GM18526 (cell line): Measurements from ENCODE around the gene AKAP12.

ENCODE experiments used
- POLR2A ChIP-seq: IDR thresholded peaks from 3 replicates; pipeline ENCODE4 v1.6.1; 2011; ENCODE audit not compliant: insufficient read length; ENCODE audit errors: extremely low read depth

AKAP12 gene

DNA sequence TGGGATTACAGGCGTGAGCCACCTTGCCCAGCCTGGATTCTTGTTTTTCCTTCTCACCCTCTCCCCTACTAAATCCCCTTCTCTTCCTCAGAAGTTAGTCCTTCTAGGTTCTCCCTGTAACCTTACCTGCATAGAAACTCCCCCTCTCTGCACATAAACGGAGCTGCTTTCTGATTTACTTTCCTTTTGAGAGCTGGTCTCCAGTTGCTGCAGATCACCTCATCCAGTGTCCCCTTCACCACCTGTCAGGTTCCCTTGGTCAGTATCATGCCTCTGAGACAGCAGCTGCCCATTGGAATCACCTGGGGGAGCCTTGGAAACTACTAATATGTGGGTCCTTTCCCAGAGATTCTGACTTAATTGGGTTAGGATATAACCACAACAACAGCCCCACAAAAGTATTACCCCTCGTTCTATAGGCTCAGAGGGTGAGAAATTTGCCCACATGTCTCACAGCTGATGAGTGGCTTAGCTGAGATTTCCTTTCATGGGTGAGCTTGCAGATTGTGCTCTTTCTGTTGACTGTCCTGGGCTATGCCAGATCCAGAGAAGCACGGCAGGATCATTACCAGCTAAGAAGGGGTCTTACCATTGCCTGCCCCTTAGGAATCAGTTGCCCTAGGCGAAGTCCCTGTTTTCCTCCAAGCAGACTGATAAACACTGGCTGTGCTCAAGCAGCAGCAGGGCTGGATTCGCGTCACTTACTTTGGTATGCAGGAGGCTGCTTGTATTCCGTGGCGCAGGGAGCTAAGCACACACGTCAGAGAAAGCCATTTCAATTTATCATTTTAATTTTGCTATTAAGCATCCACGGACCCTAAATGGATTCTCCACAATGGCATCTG lies 51.3 kb downstream of the AKAP12 start:
- TF ChIP-seq POLR2A, result no peak

- TF ChIP-seq POLR2A, result no peak
Observed at GRCh38 chr6:151291722-151292059, 51.9 kb downstream of the AKAP12 start.

DNA sequence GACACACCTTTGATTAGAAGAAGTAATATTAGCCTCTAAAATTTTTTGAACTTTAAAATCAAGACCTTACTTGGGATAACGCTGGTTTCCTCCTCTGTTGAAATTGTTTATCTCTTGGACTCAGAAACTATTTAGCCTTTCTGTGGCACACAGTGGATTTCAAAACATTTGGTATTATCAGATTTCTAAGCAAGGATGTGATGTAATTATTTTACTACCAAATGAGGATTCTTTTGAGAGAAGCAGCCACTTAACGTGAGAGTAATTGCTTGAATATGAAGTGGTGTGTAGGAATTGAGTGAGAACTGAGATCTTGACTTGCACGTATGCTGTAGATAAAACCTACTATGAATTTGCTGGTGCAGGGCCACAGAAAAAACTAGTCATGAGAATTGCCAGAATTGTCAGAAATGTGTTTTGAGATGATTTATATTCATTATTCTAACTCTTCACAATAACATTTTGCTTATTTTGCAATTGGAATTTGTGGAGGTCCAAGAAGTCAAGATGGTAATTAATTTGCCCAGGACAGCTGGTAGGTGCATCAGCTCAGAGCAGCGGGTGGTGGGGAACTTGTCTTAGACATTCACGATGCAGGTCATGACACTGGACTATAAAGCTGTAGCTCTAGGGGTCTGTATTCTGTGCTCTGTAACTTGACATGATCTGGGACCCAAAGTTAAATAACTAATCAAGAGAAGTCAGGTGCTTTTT lies 53.4 kb downstream of the AKAP12 start:
- no peak for TF ChIP-seq POLR2A

- TF ChIP-seq POLR2A, result no peak
Observed at GRCh38 chr6:151293688-151294016, 53.9 kb downstream of the AKAP12 start.

GRCh38 chr6:151294561-151295101 lies 54.9 kb downstream of the AKAP12 start:
- TF ChIP-seq POLR2A, result no peak

DNA sequence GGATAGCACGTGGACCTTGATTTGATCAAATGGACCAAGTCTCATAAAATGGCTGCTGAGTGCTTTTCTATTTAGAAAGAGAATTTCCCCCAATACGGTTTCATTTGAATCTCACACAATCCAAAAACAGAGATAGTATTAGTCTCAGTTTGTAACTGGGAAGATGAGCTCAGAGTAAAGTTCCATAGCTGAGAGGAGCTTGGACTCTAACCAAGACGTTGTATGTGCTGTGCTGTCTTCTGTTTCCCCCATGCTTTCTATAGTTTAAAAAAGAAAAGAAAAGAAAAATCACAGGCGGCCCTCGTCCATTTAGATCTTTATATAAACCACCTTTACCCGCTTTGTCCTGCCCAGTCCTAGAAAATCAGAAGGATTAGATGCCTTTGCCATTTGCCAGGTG lies 58.1 kb downstream of the AKAP12 start:
- TF ChIP-seq POLR2A, result no peak

DNA sequence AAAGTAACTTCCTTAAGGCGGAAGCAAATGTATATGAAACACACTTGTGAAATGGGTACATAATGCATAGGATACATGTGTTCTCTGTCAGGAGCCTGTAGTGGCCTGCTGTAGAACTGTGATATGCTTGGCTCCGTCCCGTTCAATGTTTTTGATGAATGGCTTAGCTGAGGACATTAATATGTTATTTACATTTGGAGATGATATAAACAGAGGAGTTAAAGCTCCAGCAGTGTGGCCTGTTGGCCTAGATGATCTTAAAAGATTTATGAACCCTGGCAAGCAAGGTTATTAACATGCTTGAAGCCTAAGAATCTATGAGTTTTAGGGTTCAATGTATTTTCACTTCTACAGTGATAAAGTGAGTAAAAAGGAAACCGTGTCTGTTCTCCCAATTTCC lies 59.2 kb downstream of the AKAP12 start:
- no peak for TF ChIP-seq POLR2A

DNA sequence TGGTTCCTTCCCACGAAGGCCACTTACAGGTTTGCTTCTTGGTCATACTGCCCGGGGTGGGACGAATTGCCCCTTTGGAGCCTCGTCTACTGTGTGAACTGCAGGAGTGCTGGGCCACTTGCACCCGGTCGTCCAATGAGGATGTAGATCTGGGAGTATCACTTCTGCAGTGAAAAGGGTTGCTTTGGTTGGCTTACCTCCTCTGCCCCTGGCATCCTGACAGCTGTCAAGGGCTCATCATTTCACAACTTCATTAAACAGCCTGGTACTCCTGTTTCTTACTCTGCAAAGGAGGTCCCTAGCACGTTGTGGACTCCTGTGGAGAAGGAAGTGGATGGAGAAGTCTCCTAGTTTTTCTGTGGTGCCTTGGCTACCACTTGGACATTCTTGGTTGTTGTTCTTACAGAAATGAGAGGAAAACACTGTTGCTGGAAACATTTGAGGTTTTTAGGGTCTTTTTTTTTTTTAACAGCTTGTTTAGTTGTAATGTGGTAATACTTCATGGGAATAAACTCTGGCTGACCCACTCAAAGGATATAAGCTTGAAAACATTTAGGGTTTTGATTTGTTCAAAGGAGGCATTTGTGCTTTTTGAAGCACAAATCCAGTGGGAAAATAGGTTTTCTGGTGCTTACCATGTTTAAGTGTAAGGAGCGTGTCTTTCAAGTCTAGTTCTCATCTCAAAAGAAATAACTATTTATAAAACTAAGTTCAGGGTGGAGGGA lies 60.7 kb downstream of the AKAP12 start:
- no peak for TF ChIP-seq POLR2A

- no peak for TF ChIP-seq POLR2A
Observed at GRCh38 chr6:151301547-151301946, 61.8 kb downstream of the AKAP12 start.

DNA sequence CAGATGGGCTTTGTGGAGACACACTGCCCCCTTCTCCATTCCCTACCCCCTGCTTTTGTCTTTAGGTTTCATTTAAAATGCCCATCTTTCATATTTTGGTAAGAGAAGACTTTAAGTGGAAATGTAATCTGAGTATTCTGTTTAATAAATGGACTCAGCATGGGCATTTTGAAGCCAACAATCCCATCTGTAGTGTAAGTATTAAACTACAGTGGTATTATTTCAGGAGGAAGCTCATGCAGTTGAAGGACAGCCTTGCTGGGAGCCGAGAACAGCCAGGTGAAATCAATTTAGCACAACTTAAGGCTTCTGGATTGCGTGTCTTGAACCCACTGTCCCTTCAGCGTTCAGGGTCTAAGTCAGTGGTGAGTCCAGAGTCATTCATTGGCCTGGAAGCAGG lies 63.5 kb downstream of the AKAP12 start:
- TF ChIP-seq POLR2A, result no peak

GRCh38 chr6:151306269-151306783 lies 66.6 kb downstream of the AKAP12 start:
- TF ChIP-seq POLR2A, result no peak

DNA sequence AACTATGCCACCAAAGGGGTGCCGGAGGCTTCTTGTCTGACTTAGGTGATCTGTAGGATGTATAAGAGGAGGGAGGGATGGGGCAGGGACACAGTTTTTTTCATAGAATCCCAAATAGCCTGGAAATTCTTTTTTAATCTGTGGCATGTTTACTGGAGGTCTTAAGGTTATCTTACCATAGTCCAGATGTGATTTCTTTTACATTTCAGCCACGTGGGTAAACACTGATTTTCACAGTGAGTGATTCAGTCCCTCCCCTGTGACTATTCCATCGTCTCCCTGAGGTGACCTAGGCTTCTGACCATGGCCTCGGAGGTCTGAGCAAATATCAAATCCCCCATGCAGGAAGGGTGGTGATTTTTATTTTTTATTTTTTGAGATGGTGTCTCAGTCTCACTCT lies 67.7 kb downstream of the AKAP12 start:
- TF ChIP-seq POLR2A, result no peak

- no peak for TF ChIP-seq POLR2A
Observed at GRCh38 chr6:151309619-151310018, 69.9 kb downstream of the AKAP12 start.

DNA sequence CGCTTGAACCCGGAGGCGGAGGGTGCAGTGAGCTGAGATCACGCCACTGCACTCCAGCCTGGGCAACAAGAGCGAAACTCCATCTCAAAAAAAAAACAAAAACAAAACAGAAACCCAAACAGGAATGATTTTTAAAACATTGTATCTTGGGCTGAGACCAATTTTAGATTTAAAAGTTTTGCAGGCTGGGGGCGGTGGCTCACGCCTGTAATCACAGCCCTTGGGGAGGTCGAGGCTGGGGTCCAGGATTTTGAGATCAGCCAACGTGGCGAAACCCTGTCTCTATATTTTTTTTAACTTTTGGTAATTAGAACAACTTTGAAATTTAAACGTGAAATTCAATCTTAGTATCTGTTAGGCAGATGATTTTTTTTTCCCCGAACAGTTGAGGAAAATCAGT lies 70.5 kb downstream of the AKAP12 start:
- no peak for TF ChIP-seq POLR2A

- TF ChIP-seq POLR2A, result no peak
Observed at GRCh38 chr6:151310852-151311767, 71.3 kb downstream of the AKAP12 start.

DNA sequence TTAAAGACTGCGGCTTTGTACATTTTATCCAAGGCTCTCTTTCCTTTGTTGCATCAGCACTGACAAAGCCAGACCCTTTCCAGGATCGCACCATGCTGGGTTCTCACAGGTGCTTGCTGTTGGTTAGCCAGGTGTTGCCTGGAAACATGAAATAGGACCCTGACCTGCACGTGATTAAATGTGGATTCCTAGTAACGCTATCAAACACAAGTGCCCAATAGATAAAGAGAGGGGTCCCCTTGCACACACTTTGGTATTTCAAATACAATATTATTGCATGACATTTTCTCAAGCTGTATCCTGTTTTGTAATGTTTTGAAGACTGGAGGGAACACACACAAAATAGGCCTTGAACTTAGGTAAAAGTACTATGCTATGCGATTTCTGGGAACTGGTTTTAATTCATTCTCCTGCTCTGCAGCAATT lies 73.3 kb downstream of the AKAP12 start:
- TF ChIP-seq POLR2A, result no peak
